HL-60 (cell line): Measurements from ENCODE around the gene ADAT3.

Experiments used
- DNase-seq, 2 experiments: peaks; one replicate each; pipeline ENCODE4 v3.0.0-alpha.2; 2010 to 2020; ENCODE audit warnings: low read depth in 1 of 2, low spot score in 1 of 2
- H3K27ac ChIP-seq: fragments of 250-450 bp; sonication (Bioruptor Pico); replicated peaks from 2 replicates; pipeline ENCODE4 v1.5.1; 2020; ENCODE audit warnings: mild to moderate bottlenecking, moderate library complexity
- H3K27me3 ChIP-seq: fragments of 250-450 bp; sonication (Bioruptor Pico); 2 replicates; pipeline ENCODE4 v1.5.1; 2021; ENCODE audit warnings: mild to moderate bottlenecking, moderate library complexity; ENCODE audit not compliant: insufficient read depth, poor library complexity, severe bottlenecking
- H3K4me3 ChIP-seq: replicated peaks from 2 replicates; pipeline ENCODE4 v1.5.1; 2011; ENCODE audit warnings: mild to moderate bottlenecking, control low read depth, low read length; ENCODE audit not compliant: insufficient read depth
- CTCF ChIP-seq: IDR thresholded peaks from one replicate; pipeline ENCODE4 v1.5.1; 2011; ENCODE audit warnings: low read length, control low read depth, inconsistent platforms; ENCODE audit not compliant: insufficient read depth
- GABPA ChIP-seq: IDR thresholded peaks from 2 replicates; pipeline ENCODE4 v1.6.1; 2012; ENCODE audit warnings: low read depth
- POLR2AphosphoS5 ChIP-seq: IDR thresholded peaks from 2 replicates; pipeline ENCODE4 v1.6.1; 2012; ENCODE audit warnings: low read depth
- REST ChIP-seq: IDR thresholded peaks from 2 replicates; pipeline ENCODE4 v1.6.1; 2012; ENCODE audit warnings: low read depth; ENCODE audit not compliant: insufficient replicate concordance
- SPI1 ChIP-seq: IDR thresholded peaks from 2 replicates; pipeline ENCODE4 v1.6.1; 2012; ENCODE audit warnings: low read depth, mild to moderate bottlenecking, borderline replicate concordance

The ADAT3 gene

GRCh38 chr19:1882089-1882785 is 23.0 kb upstream of the ADAT3 start:
- H3K27me3 ChIP-seq = no peaks in the 10 kb centered on the region
- DNase-seq = peak in 1 of 2 experiments; percentile 67
- no peak for TF ChIP-seq CTCF
- no peak for TF ChIP-seq REST
- no peak for TF ChIP-seq POLR2AphosphoS5
- TF ChIP-seq SPI1 = no peak
- no peak for TF ChIP-seq GABPA
- H3K27ac ChIP-seq = peak overlapping the region; percentile 59
- H3K4me3 ChIP-seq = no peak overlapping the region

- H3K4me3 ChIP-seq = no peak overlapping the region
- no peak for DNase-seq
- no peaks in the 10 kb centered on the region for H3K27me3 ChIP-seq
- peak overlapping the region; percentile 77 for H3K27ac ChIP-seq
- TF ChIP-seq GABPA = no peak
- TF ChIP-seq CTCF = no peak
- no peak for TF ChIP-seq REST
- no peak for TF ChIP-seq SPI1
- TF ChIP-seq POLR2AphosphoS5 = no peak
Observed at GRCh38 chr19:1882786-1883692, 22.2 kb upstream of the ADAT3 start.

GRCh38 chr19:1883784-1884183 is 21.4 kb upstream of the ADAT3 start:
- no peak for TF ChIP-seq GABPA
- TF ChIP-seq CTCF = no peak
- no peak for TF ChIP-seq REST
- TF ChIP-seq SPI1 = no peak
- TF ChIP-seq POLR2AphosphoS5 = no peak
- peak overlapping the region; percentile 77 for H3K27ac ChIP-seq
- DNase-seq = peak in 1 of 2 experiments; percentile 55
- no peaks in the 10 kb centered on the region for H3K27me3 ChIP-seq
- H3K4me3 ChIP-seq = peak overlapping the region; percentile 93
